Measurements from ENCODE around the gene KCNA5.

DNA sequence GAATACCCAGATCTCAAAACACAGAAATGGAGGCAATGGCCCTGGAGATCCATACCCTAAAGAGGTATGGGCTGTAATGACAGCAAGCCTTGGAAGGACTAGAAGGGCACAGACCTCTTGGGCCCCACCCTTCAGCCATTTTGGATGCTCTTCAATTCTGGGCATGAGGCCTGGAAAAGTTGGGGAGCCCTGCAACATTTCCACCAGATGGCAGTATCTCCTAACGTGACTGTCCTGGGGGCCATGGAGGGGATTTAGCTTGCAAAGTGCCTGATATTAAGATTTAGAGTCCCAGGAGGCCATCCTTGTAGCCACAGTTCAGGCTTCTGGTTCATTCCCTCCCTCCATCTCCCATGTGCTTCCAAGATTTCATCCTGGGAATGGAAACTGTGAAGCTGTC, 30.2 kb downstream of the KCNA5 start:
- TF ChIP-seq, protein P1, sequence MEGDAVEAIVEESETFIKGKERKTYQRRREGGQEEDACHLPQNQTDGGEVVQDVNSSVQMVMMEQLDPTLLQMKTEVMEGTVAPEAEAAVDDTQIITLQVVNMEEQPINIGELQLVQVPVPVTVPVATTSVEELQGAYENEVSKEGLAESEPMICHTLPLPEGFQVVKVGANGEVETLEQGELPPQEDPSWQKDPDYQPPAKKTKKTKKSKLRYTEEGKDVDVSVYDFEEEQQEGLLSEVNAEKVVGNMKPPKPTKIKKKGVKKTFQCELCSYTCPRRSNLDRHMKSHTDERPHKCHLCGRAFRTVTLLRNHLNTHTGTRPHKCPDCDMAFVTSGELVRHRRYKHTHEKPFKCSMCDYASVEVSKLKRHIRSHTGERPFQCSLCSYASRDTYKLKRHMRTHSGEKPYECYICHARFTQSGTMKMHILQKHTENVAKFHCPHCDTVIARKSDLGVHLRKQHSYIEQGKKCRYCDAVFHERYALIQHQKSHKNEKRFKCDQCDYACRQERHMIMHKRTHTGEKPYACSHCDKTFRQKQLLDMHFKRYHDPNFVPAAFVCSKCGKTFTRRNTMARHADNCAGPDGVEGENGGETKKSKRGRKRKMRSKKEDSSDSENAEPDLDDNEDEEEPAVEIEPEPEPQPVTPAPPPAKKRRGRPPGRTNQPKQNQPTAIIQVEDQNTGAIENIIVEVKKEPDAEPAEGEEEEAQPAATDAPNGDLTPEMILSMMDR (conservative IDR thresholded peaks at IDR 0.05; ENCODE audit: low read depth, low read length), result peak; percentile 58
- TF ChIP-seq RCOR1 (IDR thresholded peaks at IDR 0.05; ENCODE audit: insufficient replicate concordance, low read length), result no peak
- no peak for TF ChIP-seq ELK1 (IDR thresholded peaks at IDR 0.05; ENCODE audit: borderline replicate concordance, low read depth, low read length)
- TF ChIP-seq POLR2A (IDR thresholded peaks at IDR 0.05; ENCODE audit: low read depth, low read length), result no peak
- TF ChIP-seq, protein P2, sequence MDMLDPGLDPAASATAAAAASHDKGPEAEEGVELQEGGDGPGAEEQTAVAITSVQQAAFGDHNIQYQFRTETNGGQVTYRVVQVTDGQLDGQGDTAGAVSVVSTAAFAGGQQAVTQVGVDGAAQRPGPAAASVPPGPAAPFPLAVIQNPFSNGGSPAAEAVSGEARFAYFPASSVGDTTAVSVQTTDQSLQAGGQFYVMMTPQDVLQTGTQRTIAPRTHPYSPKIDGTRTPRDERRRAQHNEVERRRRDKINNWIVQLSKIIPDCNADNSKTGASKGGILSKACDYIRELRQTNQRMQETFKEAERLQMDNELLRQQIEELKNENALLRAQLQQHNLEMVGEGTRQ (IDR thresholded peaks at IDR 0.05; ENCODE audit: low read depth, low read length), result no peak
